GM21619 (cell line): ENCODE results near the gene COL13A1.

Source experiments
- ATAC-seq: cut with Tn5 transposase; IDR thresholded peaks from one replicate; pipeline ENCODE4 v1.9.1; 2021; ENCODE audit not compliant: unreplicated experiment

COL13A1 gene

GRCh38 chr10:69801434-69802315, at the start of gene COL13A1:
Gene COL13A1, plus strand, starts transcription at chr10:69801906. Its CDS starts 518 bp downstream, at chr10:69802424.
- ATAC-seq, result no peak

DNA sequence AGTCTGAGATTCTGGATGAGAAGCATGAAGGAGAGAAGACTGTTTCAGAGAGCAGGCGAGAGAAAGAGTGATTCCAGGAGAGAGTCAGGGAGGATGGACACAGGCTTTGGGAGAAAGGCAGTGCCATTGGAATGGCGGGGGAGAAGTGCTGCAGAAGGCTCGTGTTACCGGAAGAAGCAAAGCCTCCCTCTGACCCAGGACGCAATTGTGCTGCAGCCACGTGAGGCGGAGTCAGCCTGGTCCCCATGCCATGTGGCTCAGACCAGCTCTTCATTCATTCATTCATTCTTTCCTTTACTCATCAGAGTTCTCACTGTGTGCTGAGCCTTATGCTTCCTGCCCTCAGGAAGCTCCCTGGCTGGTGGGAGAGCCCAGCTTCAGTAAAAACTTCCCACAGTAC, 49.2 kb upstream of the COL13A1 start:
- ATAC-seq, result no peak

- ATAC-seq, result no peak
Measured at GRCh38 chr10:69756279-69756678, 45.4 kb upstream of the COL13A1 start.

- no peak for ATAC-seq
Measured at GRCh38 chr10:69757206-69757552, 44.5 kb upstream of the COL13A1 start.

GRCh38 chr10:69757553-69758309, 44.0 kb upstream of the COL13A1 start:
- ATAC-seq, result no peak

GRCh38 chr10:69758310-69758728, 43.4 kb upstream of the COL13A1 start:
- no peak for ATAC-seq

DNA sequence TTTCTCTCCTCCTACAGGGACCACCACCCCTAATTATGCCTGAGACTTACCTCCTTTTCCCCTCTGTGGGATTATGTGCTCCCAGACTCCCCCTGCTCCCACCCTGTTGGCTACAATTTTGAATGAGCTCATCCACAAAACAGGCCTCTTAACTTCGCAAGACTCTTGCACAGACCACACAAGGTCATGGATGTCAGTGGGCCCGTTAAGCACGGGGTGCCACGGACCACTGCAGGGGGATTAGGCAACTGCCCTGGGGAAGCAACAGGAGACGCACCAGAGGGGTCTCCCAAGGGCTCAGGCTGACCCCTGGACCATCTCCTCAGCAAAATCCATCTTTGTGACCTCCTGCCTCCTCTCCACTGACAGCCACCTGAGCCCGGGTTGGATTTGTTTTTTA, 42.1 kb upstream of the COL13A1 start:
- ATAC-seq, result no peak

DNA sequence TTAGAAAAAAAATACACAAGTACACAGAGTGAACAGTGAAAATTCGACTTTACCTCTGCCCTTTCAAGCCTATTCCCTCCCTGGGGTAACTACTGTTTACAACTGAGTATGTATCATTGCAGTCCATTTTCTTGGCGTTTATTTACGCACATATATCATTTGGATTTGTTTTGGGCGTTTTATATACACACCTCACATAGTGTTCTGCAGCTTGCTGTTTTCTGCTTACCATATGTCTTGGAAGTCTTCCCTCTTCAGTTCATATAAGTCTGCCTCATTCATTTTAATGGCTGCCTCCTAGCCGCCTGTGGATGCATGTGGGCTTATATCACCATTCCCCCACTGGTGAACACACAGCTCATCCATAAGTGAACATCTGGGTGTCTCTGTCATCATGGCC, 41.6 kb upstream of the COL13A1 start:
- no peak for ATAC-seq

GRCh38 chr10:69761320-69761719, 40.4 kb upstream of the COL13A1 start:
- ATAC-seq, result no peak

GRCh38 chr10:69766161-69766910, 35.4 kb upstream of the COL13A1 start:
- no peak for ATAC-seq

GRCh38 chr10:69767793-69768192, 33.9 kb upstream of the COL13A1 start:
- no peak for ATAC-seq

GRCh38 chr10:69768386-69768785, 33.3 kb upstream of the COL13A1 start:
- no peak for ATAC-seq

DNA sequence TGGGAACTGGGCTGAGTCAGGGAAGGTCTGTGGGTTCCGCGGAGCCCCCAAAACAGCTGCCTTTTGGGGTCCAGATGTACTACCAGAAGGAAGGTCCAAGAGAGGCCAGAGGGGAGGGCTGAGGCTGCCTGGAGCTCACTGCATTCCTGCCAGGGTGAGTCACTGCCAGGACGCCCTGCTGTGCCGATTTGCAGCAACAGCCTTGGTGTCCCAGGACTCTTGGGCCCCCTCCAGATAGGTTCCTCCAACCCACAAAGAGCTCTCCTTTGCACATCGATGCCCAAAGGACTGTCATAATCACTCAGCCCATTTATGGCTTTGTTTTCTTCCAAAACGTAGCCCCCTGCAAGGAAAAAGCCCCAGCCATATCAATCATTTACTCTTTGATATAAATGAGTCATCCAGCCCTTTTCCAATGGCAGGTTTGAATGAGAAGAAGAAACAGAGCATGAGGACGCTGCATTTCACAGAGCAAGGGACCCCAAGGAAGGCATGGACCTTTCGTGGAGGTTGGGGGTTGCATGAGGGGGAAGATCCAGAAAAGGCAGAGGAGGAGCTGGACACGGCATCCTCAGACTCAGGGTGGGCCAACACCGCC, 32.2 kb upstream of the COL13A1 start:
- ATAC-seq, result no peak

- ATAC-seq, result no peak
Measured at GRCh38 chr10:69772933-69773704, 28.6 kb upstream of the COL13A1 start.

GRCh38 chr10:69774596-69774995, 27.1 kb upstream of the COL13A1 start:
- ATAC-seq, result no peak

DNA sequence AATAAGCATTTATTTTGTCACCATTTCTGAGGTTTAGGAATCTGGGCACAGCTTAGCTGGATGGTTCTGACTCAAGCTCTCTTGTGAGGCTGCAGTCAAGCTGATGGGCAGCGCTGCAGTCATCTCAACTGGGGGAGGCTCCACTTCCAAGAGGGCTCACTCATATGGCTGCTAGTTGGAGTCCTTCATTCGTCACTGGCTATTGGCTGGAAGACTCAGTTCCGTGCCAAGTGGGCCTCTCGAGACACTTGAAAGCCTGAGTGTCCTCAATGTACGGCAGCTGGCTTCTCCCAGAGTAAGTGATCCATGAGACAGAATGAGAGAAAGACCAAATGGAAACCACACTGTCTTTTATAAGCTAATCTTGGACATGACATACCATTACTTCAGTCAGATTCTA, 21.6 kb upstream of the COL13A1 start:
- ATAC-seq, result no peak

- no peak for ATAC-seq
Measured at GRCh38 chr10:69781576-69781975, 20.1 kb upstream of the COL13A1 start.

- ATAC-seq, result no peak
Measured at GRCh38 chr10:69783515-69783914, 18.2 kb upstream of the COL13A1 start.

DNA sequence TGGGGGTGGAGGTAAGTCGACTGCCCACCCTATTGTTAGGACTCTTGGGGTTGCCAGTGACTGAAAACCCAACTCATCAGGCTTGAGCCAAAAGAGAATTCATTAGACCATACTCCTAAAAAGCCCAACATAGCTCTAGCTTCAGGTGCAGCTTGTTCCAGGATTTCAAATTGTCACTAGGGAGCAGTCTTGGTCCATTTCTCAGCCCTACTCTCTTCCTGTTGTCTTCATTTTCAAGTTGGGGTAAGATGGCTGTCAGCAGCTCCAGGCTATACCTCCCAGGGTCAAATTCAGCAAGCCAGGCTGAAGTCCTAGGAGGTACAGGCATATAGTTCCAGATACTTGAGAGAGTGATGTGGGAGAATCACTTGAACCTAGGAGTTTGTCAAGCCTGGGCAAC, 14.9 kb upstream of the COL13A1 start:
- no peak for ATAC-seq

- no peak for ATAC-seq
Measured at GRCh38 chr10:69787681-69788080, 14.0 kb upstream of the COL13A1 start.
